Measurements from ENCODE around the gene ZNF318.
"Not testable (repeated sequence)": the region's sequence is repeated elsewhere in the genome, so short reads cannot be mapped to it uniquely, and the experiment has no call there.

The ZNF318 gene, protein sequence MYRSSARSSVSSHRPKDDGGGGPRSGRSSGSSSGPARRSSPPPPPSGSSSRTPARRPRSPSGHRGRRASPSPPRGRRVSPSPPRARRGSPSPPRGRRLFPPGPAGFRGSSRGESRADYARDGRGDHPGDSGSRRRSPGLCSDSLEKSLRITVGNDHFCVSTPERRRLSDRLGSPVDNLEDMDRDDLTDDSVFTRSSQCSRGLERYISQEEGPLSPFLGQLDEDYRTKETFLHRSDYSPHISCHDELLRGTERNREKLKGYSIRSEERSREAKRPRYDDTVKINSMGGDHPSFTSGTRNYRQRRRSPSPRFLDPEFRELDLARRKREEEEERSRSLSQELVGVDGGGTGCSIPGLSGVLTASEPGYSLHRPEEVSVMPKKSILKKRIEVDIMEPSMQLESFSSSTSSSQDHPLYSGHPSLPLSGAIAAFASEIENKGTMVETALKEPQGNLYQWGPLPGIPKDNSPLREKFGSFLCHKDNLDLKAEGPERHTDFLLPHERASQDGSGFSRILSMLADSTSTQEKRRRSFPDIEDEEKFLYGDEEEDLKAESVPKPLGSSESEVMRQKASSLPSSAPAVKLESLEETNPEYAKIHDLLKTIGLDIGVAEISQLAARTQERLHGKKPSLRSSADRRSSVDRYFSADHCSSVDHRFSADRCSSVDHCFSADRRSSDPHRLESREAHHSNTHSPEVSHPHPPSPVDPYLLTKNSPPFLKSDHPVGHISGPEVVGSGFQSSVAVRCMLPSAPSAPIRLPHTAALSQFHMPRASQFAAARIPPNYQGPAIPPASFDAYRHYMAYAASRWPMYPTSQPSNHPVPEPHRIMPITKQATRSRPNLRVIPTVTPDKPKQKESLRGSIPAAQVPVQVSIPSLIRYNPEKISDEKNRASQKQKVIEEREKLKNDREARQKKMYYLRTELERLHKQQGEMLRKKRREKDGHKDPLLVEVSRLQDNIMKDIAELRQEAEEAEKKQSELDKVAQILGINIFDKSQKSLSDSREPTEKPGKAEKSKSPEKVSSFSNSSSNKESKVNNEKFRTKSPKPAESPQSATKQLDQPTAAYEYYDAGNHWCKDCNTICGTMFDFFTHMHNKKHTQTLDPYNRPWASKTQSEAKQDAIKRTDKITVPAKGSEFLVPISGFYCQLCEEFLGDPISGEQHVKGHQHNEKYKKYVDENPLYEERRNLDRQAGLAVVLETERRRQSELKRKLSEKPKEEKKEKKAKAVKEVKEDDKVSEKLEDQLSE (N-terminal part only)

DNA sequence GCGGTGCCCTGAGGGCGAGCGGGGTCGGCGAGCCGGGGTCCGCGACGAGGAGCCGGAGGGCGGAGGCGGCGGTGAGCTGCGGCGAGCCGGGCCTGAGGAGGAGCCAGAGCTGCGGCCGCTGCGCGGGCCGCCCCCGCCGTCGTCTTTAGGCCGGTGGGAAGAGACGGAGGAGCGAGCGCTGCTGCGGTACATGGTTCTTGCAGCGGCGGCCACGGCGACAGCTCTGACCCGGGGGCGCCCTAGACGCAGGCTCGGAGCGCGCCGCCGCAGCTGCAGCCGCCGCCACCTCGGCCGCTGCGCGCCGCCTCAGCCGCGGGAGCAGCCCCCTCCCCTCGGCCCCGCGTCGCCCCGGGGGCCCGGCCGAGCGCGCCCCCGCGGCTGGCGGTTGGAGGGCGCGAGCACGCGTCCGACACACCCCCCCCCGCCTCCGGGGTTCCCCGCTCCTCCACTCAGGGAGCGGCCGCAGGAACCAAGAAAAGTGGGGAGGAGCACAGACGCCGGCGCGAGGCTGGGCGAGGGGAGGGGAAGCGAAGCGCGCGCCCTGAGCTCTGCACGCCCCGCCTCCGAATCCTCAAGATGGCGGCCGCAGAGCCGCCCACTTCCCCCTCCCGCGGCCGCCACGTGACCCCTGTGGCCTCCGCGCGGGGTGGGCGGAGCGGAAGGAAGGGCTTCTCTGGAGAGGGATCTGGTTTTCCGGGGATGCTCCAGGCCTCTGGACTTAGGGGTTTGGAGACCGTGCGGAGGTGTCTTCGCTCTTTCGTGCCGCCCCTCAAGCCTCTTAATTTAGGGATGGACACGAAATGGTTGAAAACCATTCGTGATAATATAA, at the start of gene ZNF318:
Gene ZNF318, minus strand, starts transcription at position 474 of the 829 bp plus-strand sequence. Its CDS starts 282 bp downstream, at position 192.
- DNase-seq: peak; percentile 86

DNA sequence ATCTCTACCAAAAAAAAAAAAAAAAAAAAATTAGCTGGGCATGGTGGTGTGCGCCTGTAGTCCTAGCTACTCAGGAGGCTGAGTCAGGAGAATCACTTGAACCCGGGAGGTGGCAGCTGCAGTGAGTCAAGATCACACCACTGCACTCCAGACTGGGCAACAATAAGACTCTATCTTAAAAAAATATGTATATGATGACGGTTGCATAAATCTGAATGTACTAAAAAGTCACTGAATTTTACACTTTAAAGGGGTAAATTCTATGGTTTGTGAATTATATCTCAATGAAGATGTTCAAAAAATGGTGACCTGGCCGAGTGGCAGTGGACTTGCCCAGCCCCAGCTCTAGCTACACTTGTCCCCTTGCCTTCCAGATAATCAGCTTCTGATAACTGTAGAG, 47.5 kb upstream of the ZNF318 start:
- no peak for DNase-seq

DNA sequence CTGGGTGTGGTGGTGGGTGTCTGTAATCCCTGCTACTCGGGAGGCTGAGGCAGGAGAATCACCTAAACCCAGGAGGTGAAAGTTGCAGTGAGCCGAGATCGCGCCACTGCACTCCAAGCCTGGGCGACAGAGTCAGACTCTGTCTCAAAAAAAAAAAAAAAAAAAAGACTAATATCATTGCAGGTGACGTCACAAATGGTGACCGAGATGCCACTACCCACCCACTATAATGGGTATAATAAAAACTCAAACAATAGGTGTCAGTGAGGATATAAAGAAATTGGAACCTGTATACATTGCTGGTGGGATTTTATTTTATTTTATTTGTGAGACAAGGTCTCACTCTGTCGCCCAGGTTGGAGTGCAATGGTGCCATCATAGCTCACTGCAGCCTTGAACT, 45.8 kb upstream of the ZNF318 start:
- DNase-seq: not testable (repeated sequence)

DNA sequence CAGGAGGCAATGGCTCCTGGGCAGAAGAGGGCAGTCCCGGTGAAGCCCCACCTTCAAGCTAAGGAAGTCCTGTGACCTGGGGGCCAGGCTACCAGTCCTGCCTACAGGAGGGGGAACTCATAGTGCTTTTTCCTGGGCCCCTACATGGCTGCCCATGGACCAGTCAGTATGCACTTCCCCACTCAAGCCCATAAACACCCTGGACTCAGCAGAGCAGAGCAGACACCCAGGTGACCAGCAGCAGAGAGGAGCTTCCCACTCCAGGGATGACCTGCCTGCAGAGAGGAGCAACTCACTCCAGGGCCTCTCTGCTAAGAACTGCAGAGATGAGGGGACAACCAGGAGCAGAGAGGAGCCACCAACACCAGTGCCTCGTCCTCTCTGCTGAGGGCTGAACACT, 43.6 kb upstream of the ZNF318 start:
- DNase-seq: no peak

DNA sequence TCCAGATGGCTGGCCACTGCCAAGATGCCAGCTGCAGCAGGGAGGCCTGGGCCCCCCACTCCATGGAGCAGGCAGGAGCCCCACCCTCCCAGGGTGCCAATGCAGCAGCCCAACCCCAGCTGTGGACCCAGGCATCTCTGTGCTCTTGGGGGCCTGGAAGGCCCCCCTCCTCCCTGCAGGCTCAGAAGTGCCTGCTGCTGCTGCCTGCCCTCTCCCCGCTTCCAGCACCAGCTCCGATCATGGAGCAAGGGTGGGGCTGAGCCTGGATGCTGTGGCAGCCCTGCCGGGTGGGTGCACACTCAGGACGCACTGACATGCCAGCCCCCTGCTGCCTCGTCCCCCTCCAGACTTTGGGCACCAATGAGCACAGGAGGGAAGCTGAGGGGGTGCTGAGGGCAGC, 43.1 kb upstream of the ZNF318 start:
- DNase-seq: no peak

DNA sequence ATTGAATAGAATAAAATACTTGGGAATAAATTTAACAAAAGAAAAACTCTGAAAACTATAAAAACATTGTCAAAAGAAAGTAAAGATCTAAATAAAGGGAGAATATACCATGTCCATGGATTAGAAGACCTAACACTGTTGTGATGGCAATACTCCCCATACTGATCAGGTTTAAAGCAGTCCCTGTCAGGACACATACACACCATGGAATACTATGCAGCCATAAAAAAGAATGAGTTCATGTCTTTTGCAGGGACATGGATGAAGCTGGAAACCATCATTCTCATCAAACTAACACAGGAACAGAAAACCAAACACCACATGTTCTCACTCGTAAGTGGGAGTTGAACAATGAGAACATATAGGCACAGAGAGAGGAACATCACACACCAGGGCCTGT, 41.3 kb upstream of the ZNF318 start:
- not testable (repeated sequence) for DNase-seq

DNA sequence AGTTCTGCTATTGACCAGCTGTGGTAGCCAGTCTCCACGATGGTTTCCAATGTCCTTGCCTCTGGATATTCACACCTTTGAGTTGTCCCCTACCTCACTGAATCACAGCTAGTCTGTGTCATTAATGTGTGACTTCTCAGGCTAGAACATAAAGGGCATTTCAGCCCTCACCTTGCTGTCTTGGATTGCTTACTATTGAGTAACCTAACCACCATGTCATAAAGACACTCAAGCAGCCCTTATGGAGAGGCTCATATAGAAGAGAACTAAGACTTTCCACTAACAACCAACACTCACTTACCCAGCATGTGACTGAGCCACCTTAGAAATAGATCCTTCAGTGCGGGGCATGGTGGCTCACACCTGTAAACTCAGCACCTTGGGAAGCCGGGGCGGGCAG, 38.8 kb upstream of the ZNF318 start:
- DNase-seq: no peak

DNA sequence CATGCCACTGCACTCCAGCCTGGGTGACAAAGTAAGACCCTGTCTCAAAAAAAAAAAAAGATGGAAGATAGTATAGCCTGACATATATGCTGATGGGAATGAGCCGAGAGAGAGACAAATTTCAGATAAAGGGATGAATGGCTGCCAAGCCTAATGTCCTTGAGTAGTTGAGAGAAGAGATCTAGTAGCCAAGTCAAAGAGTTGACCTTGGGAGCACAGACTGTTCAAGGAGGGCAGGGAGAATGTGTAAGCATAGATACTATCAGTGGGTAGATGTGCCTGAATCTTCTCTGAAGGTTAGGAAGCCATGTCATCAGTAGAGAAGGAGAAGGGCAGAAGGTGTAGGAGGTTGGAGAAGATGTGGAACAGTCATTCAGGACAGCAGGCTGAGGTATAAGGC, 37.8 kb upstream of the ZNF318 start:
- DNase-seq: no peak

DNA sequence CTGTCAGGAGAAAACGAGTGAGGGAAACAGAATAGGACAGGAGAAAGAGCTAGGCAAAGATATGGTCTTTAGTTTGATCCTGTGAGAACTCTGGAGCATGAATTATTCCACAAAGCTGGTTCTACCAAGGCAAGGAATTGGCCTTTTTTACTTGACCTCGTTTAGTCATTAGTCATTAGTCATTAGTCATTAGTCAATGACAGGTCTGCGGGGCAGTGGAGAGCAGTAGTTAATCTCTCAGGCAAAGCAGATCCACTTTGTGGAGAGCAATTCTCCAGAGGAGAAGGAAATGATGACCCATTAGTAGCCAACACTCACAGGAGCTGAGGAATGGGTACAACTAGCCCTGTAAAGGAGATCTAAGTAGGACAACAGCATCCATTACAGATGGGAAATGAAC, 35.9 kb upstream of the ZNF318 start:
- DNase-seq: no peak

DNA sequence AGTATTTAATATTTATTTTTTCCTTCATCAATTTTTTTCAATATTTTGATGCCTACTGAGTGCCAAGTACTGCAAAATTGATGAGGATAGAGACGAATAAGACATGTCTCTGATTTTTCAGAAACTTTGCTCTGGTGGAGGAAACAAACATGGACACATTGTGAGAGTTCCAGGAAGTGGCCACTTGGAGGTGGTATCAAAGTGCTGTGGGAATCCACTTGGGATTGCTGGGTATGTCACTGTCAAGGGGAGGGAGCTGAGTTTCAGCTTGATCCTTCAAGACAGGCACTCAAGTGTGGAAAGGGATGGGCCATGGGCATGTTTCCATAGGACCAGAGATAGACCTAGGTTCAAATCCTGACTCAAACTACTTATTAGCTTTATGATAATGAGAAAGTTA, 33.4 kb upstream of the ZNF318 start:
- DNase-seq: no peak

DNA sequence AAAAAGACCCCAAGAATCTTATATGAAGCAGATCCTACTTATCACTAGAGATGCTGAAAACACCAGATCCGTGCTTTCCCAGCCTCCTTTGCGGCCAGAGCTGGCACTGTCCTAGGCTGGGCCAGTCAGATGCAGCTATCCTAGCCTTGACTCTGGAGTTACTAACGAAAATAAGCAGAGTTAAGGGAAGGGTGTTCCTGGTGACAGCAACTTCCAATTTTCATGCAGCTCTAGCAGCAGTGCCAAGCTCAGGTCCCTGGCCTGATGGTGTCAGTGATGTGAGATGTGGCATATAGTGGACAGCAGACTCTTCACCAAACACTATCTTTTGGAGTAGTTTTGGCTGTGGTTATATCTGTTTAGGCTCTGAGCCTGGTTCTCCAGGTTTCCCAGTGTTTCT, 32.3 kb upstream of the ZNF318 start:
- no peak for DNase-seq

DNA sequence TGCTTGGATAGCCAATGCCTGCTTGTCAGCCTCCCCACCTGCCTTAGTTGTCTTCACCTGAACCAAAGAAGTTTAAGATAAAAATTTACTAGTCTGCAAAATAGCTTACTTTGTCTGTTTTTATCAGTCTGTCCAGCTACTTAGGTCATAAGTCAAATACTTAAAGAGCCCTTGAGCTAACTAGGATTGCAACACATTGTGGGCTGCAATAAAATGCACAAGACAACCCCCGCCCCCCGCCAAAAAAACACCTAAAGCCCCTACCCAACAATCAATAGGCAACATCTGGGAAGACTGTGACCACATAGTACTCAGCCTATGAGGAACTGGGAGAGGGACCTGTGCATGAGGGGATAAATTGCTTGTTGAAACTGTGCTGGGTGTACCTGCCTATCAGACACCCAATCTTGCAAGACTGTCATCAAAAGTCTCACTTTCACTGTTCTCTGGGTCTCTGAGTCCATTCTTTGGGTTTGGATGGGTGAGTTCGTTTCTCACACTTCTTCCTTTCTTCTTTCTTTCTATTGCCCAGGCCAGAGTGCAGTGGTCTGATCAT, 30.6 kb upstream of the ZNF318 start:
- DNase-seq: no peak

DNA sequence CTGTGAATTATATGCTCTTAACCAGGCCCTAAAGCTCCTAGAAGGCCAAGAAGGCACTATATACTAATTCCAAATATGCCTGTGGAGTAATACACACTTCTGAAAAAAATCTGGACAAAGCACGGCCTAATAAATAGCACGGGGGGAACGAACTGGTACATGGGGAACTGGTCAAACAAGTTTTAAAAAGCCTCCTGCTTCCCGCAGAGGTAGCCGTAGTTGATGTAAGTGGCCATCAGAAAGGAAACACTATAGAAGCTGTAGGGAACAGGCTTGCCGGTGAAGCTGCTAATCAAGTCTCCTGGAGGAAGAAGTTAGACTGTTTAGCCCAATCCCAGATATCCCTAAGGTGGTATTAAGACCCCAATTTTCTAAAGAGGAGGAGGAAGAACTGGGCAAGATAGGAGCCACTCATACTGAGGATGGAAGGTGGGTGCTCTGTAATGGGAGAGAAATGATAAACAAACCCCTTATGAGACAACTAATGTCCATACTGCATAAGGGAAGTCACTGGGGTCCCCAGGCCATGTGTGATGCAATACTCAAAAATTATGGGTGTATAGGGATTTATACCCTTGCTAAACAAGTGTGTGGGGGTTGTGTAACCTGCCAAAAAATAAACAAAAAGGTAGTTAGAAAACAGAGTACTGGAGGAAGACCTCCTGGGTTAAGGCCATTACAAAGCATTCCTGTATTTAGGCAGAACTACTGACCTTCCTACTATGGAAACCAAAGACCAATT, 27.1 kb upstream of the ZNF318 start:
- DNase-seq: no peak

DNA sequence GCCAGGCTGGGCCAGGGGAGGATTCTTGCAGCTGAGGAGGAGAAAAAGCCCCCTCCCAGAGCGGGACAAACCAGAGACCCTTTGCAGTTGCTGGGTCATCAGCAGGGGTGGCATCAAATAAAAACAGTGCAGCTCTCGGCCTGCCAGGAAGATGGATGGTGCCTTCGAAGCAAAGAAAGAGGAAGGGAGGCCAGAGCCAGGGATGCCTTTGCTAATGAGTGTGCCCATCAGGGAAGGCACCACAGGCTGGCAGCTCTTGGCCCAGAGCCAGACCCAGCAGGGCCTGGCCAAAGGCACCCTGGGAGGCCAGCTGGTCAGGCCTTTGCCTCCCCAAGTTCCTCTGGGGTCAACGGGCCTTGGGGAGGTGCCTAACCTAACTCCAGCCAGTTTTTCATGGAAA, 26.3 kb upstream of the ZNF318 start:
- DNase-seq: no peak

DNA sequence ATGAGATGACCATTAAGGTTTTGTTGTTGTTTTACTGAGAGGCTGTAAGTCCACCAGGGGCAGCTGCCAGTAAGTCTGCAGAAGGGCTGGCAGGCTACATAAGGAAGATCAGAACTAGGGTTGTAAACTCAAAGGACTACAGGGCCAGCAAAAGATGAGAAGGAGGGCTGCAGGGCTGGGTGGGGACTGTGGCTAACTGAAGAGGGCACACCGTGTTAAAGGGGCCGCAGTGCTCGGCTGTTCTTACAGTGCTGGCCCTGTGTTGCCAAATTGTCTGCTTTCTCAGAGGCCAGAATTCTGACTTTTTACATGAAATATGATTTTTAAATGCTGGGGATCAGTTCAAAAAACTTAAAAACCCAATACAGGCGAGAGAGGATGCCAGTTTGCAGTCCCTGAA, 25.5 kb upstream of the ZNF318 start:
- no peak for DNase-seq

DNA sequence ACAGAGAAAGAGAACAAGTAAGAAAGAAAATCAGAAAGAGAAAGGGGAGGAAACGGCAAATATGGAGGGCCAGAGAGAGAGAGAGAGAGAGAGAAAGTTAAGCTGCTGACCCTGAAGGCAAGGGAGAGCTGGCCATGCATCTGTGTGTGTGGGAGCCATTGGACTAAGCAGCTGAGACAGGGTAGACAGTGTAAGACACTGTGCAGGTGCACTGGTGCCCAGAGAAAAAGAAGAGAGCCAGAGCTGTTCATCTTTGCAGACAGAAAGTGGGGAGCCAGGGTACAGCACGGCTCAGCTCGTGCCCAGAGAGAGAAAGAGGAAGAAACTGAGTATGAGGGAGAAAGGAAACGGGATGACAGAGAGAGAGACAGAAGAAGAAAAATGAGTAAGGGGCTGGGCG, 24.2 kb upstream of the ZNF318 start:
- no peak for DNase-seq

DNA sequence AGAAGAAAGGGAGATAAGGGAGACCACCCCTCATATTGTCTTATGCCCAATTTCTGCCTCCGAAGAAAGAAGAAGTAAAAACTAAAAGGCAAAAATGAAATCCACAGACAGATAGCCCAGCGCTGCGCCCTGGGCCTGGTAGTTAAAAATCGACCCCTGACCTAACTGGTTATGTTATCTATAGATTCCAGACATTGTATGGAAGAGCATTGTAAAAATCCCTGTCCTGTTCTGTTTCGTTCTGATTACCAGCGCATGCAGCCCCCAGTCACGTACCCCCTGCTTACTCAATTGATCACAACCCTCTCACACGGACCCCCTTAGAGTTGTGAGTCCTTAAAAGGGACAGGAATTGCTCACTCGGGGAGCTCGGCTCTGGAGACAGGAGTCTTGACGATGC, 23.7 kb upstream of the ZNF318 start:
- not testable (repeated sequence) for DNase-seq

DNA sequence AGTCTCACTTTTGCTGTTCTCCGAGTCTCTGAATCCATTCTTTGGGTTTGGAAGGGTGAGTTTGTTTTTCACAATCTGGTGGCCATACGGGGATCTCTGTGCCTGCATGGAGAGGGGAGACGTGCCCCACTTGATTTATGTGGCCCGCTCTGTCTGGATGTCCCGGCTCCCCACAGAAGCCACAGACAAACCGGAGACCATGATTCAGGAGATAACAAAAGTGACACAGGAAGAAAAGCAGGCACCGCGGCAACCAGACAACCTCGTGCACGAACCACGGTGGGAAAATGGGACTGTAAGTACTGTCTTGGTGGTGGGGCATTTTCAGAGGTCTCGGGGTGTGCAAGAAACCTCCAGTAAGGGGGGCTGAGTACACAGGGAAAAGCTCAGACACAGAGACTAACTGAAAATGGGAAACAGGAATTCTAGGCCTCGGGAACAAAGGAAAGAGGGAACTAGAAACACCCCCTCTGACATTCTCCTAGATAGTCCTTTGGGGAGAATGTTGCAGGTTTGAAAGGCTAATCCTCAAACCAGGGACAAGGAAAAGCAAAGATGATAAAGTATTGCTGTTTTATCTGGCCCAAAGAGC, 22.1 kb upstream of the ZNF318 start:
- DNase-seq: no peak

DNA sequence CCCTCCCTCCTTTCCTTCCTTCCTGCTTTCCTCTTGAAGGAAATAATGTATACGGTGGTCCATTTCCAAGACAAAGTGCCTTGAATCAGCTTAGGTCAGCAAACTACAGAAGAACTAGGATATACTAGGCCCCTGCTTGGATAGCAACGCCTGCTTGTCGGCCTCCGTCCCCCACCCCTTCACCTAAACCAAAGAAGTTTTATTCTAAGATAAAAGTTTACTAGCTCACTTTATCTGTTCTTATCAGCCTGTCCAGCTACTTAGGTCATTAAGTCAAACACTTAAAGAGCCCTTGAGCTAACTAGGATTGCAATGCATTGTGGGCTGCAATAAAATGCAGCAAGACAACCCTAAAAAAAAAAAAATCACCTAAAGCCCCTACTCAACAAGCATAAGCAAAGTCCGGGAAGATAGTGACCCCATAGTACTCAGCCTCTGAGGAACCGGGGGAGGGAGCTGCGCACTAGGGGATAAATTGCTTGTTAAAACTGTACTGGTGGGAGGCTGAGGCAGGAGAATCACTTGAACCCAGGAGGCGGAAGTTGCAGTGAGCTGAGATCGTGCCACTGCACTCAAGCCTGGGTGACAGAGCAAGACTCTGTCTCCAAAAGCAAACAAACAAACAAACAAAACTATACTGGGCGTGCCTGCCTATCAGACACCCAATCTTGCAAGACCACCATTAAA, 21.4 kb upstream of the ZNF318 start:
- not testable (repeated sequence) for DNase-seq

DNA sequence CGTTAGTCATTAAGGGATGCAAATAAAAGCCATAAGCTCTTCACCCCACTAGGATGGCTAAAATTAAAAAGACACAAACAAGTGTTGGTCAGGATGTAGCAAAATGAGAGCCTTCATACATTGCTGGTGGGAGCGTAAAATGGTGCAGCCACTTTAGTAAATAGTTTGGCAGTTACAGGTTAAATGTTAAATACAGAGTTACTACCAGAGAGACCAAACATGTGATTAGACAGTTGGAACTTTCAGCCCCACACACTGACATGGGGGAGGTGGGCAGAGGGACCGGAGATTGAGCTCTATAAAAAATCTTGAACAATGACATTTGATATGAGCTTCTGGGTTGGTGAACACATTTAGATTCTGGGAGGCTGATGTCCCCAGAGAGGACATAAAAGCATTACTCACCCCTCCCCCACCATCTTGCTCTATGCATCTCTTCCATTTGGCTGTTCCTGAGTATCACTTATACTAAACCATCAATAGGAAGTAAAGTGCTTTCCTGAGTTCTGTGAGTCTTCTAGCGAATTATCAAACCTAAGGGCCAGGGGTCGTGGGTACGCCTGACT, 20.4 kb upstream of the ZNF318 start:
- no peak for DNase-seq

Measured in NCI-H1417 treated with DMSO at 0.1 percent for 48 hours (cell line).